GM13977 (cell line): ENCODE results near the gene NCKIPSD.

Experiments used
- DNase-seq: peaks from one replicate; pipeline ENCODE4 v3.0.0; 2012; ENCODE audit warnings: low spot score
- CTCF ChIP-seq: IDR thresholded peaks from 2 replicates; pipeline ENCODE4 v1.5.1; 2012; ENCODE audit warnings: mild to moderate bottlenecking, control low read depth; ENCODE audit not compliant: insufficient read depth; ENCODE audit errors: extremely low read depth, missing control alignments
- in situ Hi-C: fragments of 300-500 bp; cut with MboI; formaldehyde crosslinking; loops from one replicate; pipeline ENCODE4 v1.12.0; 2022; ENCODE audit warnings: low sequenced_read_pairs, low pct_unique_long_range_greater_than_20kb, mixed read lengths, inconsistent platforms; ENCODE audit not compliant: unreplicated experiment

Gene NCKIPSD

GRCh38 chr3:48639944-48640606 lies 45.6 kb downstream of the NCKIPSD start:
- no peak for TF ChIP-seq CTCF
- in situ Hi-C loops: no loop called here
- no peak for DNase-seq

GRCh38 chr3:48637305-48637704 lies 48.4 kb downstream of the NCKIPSD start:
- in situ Hi-C loops: no loop called here

DNA sequence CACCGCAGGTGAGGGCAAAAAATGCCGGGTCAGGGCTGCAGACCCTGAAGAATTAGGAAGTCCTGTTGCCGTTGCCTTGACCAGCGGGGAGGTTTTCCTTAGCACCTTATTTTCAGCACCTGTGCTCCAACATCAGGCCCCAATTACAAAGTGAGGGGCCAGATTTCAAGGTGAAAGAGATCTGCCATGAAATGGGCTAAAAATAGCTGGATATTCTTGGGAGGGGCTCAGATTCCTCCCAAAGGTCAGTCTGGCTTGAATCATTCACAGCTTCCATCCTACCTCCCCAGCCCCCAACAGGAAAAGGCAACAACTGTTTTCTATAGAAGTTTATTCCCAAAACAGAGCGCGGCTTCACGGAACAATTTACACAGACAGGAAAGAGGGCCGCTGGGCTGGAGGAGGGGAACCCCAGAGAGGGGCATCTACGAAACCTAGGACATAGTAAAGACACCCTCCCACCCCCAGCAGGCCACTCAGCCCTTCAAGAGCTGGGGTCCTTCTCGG lies 49.5 kb downstream of the NCKIPSD start:
- DNase-seq: no peak
- in situ Hi-C loops: no loop called here
- TF ChIP-seq CTCF: no peak

More at GRCh38 chr3:48637305-48637704, 48.4 kb downstream of the NCKIPSD start:
- TF ChIP-seq CTCF: no peak
- no peak for DNase-seq

- in situ Hi-C loops: no loop called here
- peak; percentile 100 for DNase-seq
- peak; percentile 69 for TF ChIP-seq CTCF
Measured at GRCh38 chr3:48635222-48636021, 50.3 kb downstream of the NCKIPSD start, which contains the start of gene SLC26A6. Gene SLC26A6 (minus strand): TSS chr3:48635461. CDS start chr3:48635393, 68 bp downstream.

- peak; percentile 80 for DNase-seq
- TF ChIP-seq CTCF: no peak
- in situ Hi-C loops: no loop called here
Measured at GRCh38 chr3:48634661-48635221, 51.0 kb downstream of the NCKIPSD start.

GRCh38 chr3:48633743-48634142 lies 52.0 kb downstream of the NCKIPSD start:
- no peak for DNase-seq
- in situ Hi-C loops: no loop called here
- TF ChIP-seq CTCF: no peak
